Superior temporal gyrus (tissue), 1 donor: Measurements from ENCODE around the gene TGM2.

Experiments used
- DNase-seq: peaks from one replicate; pipeline ENCODE4 v3.0.0-alpha.2; 2016; ENCODE audit errors: extremely low spot score

TGM2 gene

DNA sequence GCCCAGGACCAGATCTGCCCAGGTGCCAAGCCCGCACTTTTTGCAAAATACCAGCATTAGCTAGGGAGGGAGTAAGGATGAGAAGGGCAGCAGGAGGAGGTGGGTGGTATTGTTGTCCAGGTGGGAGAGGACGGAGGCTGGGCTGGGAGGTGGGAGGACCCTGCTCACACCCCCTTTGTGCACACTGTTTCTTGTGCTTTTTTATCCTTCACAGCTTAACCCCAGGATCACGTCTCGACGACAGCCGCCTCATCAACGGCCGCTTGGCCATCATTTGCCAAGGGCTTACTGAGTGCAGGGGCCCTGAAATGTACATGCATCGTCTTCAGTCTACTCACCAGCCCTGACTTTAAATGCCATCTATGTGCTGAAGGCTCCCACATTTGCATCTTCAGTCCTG is 12.1 kb upstream of the TGM2 start:
- DNase-seq: no peak

DNA sequence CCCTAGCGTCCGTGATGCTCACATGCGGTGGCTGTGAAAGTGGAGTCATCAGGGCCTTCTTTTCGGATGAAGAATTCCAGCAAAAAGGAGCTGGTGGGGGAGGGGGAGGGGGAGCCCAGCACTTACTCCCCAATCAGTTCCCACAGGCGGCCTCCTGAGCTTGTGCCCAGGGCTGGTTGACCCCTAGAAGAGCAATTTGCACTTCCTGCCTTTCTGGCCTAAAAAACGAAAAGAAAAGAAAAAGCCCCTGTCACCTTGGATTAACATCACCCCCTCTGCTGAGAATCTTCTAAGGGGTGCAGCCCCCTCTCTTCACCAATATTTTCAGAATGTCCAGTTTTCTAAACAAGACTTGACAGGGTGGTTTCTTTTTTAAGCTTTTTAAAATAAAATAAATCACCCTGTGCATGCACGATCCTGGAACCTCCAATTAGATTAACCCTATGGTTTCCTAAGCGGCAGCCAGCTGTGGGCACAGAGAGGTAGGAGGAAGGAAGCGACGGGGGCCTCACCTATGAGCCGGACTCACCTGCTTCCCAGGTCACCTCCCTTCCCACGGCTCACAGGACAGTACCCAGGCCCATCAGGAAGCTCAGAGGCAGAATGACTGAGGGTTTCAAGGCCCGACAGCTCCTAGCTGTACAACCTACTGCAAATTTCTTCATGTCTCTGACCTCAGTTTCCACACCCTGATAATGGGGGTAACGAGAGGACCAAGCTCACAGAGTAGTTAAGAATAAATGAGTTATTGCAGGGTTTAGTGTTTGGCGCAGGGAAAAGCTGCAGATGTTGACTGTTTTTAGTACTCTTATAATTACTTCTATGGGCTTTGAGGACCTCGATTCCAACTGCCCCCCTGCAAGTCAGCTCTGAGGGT is 10.5 kb upstream of the TGM2 start:
- DNase-seq: no peak

DNA sequence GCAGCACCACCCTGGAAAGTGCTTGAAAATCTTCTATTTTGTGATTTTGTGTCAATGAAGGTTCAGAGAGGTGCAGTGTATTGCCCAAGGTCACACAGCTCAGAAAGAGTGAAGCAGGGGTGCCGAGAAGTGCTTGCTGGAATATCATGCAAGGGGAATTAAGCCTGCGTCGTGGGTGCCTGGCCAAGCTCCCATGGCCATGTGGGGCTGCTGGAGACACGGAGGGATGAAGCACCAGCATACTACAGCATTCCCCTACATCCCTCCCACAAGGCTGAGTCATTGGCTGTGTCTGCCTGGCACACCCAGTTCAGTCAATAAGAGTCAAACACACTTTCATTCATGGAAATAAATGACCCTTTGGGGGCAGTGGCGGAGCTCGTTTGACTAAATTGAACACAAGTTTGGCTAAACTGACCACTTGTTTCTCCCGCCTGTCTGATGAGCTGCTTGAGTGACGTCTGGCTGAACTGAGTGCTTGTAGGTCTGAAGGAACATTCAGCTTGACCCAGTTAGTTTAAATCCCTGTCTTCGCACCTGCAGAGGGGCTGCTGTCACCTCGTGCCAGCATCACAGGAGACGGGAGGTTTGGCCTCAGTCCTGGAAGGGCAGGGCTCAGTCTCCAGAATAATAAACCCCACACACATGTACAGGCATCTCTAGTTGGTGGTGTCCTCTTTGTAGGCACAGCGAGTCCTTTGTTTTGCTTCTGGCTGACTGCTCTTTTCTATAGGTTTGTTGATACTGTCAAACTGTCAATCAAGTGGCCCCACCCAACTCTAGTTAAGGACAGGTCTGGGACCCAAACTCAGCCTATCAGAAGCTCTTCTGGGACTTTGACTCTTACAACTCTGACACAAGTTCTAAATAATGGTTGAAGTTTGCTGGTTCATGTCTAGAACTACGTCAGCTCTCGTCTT is 8.4 kb upstream of the TGM2 start:
- no peak for DNase-seq

DNA sequence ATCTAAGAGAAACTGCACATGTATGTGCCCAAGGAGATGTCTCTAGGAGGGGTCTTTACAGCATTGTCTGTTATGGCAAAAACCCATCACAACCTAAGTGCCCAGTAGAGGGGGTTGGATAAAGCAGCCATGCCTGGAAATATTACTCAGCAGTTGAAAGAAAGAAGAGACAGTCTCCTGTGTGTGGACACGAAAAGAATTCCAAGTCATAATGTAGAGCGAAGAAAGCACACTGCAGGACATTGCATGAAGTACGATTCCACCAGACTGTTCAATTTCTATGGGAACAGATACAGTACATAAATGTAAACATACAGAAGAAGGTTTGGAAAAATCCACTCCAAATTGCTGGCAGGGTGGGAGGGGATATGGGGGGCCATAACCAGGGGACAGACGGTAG is 7.3 kb upstream of the TGM2 start:
- DNase-seq: no peak

DNA sequence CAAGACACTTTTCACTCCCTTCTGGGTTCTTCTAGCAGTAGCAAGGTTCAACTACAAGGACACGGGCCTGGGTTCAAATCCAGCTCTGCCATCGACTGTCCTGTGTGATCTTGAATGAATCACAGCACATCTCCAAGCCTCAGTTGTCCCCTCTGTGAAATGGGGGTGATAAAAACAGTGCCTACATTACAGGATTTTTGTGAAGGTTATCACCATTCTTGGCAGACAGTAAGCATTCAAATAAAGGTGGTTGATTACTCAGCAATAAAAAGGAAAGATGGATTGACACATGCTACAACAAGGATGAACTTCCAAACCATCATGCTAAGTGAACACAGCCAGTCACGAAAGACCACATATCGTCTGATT is 6.6 kb upstream of the TGM2 start:
- DNase-seq: no peak

DNA sequence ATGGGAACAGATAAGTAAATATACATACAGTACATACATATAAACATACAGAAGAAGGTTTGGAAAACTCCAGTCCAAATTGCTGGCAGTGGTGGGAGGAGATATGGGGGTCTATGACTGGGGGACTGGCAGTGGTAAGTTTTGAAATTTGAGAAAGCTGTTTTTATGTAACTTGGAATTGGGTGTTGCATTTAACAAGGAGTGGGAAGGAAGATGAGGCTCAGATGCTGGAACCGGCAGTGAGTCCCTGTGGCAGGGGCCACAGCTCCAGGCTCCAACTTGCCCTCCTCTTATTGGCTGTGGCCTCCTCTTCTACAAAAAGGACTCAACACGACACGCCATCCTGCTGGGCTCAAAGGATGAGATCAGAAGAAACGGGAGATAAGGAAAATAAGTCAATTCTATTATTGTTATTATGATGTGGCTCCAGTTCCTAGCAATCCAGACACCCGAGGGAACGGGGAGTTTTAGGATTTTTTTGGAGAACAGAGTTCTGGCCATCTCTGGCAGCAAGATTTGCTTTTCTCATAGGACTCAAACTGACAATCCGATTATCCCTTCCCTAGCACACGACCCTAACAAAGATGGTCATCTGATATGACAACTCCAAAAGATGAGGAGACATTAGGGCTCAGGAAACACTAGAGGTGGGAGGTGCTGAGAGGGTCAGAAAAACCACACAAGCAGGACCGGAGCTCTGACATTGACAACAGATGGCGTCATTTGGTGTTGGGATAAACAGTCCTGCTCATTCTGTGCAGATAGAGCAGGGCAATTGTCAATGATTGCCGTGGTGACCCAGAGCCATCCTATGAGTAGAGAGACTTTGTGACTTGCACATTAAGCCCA is 6.0 kb upstream of the TGM2 start:
- no peak for DNase-seq

DNA sequence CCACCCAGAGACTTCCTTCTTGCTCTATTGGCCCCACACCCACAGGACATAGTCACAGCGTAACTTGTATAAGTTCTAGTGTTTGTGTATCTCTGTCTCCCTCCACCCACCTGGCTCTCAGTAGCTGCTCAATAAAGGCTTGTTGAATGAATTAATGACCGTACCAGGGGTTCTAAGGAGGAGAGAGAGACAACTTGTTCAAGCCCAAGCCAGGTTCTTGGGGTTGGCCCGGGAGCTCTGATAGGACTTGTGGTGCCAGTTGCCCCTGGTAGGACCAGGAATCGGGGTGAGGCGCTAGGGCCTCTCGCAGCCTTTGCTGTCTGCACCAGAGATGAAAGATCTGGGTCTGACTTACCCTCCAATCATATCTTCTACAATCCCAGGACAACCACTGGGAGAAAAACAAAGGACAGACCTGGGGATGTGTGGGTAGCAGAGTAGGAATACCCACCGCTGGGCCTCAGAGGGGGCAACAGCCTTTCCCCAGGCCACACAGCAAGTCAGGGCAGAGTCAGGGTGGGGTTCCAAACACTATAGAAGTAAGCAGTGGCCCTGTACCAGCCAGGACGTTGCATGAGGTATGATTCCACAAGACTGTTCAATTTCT is 5.3 kb upstream of the TGM2 start:
- DNase-seq: no peak

DNA sequence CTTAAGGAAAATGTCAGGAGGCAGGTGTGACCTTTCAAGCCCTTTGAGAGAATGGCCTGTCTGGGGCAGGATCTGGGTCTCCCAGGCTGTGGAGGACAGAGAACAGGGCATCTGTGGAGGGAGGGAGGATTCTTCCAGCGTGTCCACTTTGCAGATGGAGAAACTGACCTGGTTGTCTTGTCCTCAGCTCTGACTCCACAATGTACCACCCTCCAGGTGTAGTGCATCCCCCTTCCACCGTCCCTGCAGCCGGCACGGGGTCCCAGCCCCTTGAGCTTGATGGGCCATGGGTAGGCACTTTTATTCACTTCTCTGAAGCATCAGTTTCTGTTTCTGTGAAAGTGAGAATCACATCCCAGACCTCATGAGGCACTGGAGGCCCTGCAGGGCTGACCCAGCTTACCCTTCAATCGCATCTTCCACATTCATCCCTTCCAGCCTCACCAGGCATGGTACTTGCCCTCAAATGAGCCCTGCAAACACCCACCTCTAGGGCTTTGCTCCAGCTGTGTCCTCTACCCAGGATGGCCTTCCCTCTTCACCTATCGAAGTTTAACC is 4.6 kb upstream of the TGM2 start:
- DNase-seq: no peak

DNA sequence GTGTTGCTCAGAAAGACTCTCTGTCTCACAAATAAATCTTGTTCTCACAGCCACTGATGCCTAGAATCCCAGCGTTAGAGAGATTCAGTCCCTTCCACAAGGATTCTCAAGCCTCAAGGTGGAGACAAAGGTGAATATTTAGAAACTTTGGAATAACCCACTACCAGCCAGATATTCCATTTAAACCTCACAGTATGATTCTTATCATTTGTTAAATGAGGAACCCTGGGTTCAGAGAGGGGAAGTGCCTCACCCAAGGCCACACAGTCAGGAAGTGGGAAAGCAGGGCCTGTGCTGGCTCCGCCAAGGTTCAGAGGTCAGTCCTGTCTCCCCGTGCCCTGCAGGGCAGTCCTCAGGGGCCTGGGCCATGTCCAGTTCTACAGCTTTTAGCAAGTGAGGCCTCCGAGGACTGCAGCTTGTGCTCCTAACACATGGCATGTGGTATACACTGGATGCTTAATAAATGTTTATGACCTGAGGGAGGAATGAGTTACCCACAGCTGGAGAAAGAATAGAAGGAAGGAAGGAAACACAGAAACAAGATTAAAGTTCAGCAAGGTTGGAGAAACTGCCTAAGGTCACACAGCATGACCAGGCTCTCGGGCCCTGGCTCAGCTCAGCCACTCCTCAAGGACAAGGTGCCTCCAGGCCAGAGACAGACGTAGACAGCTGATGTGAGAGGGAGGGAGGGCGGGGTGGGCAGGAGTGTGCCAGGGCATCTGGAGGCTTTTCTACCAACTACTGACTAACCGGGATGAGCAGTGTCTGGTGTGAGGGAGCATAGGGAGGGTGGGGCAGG is 3.9 kb upstream of the TGM2 start:
- DNase-seq: no peak

DNA sequence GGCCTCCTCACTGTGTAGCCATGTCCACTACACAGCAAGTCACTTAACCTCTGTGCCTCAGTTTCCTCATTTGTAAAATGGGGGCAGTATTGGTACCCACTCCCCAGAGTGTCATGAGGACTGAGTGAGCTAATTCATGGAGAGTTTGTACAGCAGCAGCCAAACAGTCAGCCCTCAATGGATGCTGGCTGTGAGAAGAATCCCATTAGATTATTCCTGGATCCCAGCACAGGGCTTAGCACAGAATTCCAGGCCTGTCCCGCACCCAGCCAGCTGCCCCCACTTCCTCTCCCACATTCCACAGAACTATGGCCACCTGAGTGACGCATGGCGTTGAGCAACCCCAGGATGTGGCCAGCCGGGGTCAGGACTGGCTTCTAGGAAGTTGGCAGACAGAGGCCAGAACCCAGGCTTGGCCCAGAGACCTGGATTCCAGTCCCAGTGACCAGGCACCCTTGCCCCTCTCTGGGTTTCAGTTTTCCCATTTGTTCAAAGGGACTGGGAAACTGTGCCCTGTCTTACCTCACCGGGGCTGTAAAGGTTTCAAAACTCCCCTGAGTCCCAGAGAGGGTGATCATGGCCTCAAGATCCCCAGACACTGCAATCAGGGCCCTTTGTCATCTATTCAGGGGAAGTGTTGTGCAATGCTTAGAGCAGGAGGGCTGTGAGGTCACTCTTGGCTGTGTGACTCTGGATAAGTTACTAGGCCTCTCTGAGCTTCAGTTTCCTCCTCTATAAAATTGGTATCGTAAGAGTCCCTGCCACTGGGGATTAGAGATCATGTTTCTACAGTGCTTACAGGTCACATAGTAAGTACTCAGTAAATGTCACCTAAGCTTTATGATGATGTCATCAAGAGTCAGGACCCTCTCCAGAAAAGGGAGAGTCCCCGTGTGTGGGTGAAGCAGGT is 3.0 kb upstream of the TGM2 start:
- no peak for DNase-seq

DNA sequence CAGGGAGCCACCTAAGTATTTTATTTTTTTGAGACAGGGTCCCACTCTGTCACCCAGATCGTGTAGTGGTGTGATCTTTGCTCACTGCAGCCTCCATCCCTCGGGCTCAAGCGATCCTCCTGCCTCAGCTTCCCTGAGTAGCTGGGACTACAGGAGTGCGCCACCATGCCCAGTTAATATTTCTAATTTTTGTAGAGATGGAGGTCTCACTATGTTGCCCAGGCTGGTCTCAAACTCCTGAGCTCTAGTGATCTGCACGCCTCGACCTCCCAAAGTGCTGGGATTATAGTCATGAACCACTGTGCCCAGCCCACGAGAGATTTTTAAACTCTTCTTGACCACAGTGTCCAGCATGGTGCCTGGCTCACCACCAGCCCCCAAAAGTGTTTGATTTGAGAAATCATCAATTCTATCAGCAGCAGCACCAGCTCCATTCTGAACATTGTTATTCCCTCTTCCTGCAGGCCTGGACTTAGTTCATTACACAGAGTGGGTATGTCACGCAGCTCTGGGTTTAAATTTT is 2.3 kb upstream of the TGM2 start:
- no peak for DNase-seq

DNA sequence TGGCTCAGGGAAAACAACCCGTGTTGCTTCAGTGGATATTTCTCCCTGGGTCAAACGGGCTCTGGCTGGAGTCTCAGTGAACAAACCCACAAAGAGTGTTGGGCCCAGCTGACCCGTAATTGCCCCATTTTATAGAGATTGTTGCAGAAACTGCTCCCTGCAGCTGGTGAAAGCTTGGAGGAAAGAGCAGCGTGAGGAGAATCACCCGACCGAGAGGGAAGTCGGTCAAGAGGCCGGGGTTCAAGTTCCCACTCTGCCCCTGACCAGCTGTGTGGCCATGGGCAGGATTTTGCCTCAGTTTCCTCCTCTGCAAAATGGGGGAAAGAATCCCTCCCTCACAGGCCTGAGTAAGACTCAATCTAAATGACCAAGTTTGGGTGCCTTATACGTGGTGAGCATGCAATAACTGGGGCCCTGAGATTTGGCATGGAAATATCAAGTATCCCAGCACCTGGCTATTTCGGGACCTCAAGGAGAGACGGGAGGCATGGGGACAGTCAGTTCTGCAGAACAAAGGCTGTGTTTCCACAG is 1.7 kb upstream of the TGM2 start:
- DNase-seq: no peak

DNA sequence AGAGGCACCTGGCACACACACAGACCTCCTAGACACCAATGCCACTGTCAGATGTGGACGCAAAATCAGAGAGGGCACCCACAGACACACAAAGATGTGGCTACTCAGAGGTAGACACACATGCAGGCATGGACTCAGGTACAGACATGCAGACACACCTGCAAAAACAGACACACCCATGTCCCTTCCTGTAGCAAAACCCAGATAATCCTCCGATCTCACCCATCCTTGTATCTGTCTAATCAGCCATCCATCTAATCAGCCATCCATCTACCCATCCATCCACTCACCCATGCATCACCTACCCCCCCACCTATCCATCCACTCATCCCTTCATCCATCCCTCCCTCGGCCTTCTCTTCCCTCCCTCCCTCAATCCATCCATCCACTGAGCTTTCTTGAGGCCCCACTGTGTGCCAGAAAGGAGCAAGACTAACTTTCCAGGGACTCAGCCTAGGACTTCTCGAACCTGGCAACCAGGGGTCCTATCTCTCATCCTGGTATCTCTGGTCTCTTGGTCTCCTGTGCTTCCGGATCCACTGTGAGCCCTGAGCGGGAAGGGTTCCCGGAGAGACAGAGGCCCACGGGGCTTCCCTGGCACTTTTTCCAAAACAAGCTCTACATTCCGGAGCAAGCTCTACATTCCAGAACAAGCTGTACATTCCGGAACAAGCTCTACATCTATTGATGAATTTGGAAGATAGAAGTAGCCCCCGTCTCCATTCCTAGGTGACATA is 1.1 kb upstream of the TGM2 start:
- no peak for DNase-seq

DNA sequence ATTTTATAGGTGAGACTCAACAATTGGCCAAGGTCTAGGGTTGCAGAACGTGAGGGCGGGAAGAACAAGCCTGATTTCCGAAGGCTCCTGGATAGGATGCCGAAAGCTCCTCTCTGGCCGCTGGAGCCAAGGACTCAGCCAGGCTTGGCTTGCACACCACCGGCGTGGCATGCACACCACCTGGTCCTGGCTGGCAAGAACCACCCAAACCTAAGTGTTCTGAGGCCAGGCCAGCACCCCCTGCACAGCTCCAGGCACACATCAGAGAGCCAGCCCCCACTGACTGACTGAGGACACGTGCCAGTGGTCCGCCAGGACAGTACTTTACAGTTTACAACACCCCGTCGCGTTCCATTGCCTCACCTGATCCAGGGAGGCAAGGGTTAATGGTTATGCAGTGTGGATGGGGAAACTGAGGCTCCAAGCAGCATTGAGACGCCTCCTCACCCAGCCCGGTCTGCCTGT is 414 bp downstream of the TGM2 start:
- no peak for DNase-seq

DNA sequence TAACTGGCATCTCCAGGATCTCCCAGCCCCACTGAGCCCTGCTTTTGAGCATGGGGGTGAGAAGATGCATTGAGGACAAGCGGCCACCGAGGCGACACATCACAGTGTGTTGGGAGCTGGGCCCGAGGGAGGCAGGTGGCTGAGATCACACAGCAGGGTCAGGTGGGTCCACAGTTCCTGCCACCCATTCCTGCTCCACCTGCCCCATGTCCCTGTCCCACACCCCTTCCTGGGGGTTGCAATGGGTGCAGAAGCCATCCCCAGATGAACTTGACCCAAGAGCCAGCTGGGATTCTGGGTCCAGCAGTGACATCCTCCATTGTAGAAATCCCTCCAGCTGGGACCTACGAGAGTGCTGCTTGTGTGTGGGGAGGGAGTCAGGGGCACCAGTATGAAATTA is 1.0 kb downstream of the TGM2 start:
- DNase-seq: no peak

DNA sequence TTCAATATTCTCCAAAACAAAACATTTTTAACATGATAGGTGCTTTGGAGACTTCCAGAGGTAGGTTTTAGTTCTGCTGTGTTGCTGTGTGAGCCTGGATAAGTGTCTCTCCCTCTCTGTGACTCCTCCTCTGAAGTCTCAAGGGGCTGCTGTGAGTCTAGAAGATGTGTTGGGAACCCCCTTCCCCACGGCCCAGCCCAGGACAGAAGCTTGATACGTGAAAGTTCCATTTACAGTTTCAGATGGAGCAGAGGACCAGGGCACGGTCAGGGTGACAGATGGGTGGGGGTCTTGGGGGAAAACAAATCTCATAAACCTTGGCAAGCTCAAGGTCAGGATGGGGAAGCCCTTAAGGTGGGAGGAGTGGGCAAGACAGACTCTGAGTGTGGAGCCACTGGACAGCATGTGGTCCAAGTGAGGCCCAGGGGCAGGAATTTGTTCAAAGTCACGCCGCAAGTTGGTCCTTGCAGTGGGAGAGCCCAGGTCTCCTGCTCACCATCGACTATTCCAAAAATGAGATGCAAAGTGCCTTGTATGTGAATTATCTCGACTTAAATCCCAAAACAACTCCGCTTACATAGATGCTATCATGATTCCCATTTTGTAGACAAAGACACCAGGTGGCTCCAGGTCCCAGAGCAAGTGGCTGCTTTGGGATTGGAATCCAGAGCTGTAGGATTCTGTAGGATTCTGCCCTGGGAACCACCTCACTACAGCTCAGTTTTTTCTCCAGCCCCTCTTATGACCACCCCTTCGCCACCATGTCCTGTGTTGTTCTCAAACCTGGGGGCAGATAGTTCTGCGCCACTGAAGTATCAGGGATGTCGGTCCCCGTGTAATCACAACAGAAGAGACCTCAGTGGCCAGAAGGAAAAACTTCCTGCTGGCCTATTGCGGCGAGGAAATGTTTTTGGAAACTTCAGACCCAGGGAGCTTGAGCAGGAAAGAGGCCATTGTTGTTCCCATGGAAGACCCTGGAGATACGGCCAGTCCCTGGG is 1.9 kb downstream of the TGM2 start:
- no peak for DNase-seq

DNA sequence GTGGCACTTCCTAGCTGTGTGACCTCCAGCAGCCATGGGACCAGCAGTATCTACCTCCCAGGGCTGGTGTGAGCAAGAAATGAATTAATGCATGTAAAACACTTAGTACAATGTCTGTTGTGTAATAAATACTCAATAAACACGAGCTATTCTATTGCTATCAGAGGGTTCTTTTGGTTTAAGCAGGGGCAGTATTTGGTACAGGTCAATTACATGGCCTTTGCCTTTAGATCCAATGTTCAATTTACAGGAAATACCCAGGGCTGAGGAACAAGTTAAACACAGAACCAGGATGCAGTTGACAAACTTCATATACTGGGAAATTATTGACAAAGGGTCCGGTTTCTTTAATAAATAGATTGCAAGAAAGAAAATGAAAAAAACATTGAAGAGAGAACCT is 2.9 kb downstream of the TGM2 start:
- DNase-seq: no peak
